GM18498 (cell line): Measurements from ENCODE around the gene SUGT1.
"Not testable (repeated sequence)": the region's sequence is repeated elsewhere in the genome, so short reads cannot be mapped to it uniquely, and the experiment has no call there.

ENCODE experiments used
- ATAC-seq: cut with Tn5 transposase; IDR thresholded peaks from one replicate; pipeline ENCODE4 v1.9.1; 2021; ENCODE audit warnings: mild to moderate bottlenecking, moderate library complexity; ENCODE audit not compliant: unreplicated experiment

SUGT1 gene

DNA sequence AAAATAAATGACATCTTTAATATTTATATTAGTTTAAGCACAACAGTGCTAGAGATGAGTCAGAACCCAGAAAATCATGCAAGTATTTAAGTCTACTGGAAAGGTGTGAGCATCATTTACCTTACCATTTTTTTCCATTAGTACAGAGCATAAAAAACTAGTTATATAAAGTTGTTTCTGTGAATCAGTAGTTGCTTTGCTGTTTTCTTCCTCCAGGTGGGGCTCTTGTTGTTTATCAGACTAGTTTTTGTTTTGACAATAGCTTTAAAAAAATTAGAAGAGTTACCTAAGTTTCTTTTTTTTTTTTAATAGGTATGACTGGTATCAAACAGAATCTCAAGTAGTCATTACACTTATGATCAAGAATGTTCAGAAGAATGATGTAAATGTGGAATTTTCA is 12.7 kb downstream of the SUGT1 start:
- no peak for ATAC-seq

DNA sequence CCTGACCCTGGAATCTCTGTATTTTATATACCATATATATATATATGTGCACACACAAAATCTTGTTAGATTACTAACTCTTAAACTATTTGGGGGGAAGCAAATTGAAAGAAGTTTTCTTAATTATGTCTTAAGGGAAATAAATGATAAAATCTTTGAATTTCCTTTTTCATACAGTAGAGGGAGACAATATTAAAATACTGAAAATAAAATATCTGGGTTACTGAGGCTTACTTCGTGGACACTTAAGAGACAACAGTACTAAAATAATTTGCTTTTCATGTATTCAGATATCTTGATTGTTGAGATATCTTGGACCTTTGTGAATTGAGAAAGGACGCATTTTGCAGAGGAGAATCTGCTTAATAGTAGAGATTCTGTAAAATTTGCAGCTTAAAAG is 17.0 kb downstream of the SUGT1 start:
- ATAC-seq, result no peak

DNA sequence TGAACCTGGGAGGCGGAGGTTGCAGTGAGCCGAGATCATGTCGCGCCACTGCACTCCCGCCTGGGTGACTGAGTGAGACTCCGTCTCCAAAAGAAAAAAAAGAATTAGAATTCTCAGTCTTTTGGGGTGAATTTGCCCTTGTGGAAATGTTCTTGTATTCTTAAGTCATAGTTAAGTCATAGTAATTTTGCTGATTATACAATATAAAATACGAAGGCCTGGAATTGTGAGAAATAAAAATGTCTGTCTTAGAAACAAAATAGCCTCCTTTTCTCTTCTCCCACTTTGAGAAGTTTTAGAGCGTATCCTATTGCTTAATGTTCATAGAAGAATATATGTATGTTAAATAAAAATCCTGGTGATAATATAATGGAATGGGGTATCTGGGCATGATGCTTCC is 18.1 kb downstream of the SUGT1 start:
- ATAC-seq, result no peak

DNA sequence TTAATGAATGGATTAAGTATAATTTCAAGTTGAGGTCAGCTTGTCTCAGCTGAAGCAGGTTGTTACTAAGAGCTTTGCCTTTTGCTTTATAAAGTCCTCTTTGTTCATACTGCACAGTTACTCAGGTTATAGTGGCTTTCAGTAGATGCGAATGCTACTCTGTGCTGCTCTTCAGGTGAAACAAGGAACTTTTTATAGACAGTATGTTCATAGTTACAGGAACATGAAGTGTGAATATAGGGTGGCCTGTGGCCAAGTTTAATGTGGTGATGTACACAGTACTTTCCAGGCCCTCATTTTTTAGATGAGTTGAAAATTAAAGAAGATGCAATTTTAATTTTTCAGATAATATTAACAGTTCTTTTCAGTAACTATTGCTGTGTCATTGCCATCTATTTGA is 20.8 kb downstream of the SUGT1 start:
- no peak for ATAC-seq

DNA sequence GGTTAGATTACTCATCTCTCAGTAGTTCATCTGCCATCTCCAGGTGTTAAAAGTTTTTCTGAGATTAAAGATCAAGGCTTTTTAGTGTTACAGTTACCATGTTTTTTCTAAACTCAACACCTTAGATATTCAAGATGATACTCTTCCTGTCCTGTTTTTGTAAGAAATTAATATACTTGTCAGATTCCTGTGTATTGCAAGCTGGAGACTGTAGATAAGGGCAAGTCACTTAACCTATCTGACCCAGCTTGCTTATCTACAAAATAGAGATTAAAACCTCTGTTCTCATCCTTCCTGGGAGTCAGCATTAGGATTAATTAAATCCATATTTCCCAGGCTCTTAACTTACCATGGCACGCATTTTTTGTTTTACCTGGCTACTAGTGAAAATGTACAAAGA is 25.2 kb downstream of the SUGT1 start:
- no peak for ATAC-seq

DNA sequence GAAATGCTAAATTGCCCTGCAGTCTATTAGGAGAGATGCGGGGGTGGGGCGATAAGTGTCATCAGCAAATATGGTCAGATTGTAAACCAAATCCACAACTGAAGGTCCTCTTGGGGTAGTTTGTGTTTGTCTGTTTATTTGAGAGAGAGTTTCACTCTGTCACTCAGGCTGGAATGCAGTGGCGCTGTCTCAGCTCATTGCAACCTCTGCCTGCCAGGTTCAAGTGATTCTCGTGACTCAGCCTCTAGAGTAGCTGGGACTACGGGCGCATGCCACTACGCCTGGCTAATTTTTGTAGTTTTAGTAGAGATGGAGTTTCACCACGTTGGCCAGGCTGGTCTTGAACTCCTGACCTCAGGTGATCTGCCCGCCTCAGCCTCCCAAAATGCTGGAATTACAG is 33.2 kb downstream of the SUGT1 start:
- ATAC-seq, result not testable (repeated sequence)

DNA sequence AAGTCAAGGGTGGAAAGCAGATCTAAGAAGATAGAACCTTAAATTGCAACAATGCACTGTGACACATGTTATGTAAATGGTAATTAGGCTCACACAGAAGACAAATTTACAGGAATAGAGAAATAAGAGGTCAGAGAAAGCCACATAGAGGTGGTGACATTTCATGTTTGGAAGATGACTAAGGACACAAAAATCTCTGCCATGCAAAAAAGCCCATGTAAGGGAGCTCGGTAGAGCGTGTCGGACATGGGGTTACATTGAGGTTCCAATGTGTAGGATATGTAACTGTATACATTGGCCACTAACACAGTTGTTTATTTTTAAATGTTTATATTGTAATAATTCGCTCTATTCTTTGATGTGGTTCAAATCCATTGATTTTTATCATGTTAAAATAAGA is 33.7 kb downstream of the SUGT1 start:
- no peak for ATAC-seq

DNA sequence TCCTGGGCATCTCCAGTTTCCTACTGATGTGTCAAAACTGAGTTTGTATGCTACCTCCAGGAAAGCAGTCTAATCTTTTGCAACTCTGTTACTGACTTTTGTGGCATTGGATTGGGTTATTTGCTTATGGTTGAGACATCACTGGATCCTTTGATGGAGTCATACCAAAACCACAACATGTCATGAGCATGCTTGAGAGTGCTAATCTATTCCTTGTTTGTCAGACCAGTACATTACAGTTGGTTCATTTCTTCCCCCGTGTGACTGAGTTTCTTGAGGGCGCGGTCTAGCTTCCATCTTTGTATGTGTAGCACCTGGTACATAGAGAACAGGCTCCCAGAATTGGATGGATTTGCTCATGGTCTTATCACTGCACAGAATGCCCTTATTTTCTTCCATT is 43.2 kb downstream of the SUGT1 start:
- ATAC-seq, result no peak

DNA sequence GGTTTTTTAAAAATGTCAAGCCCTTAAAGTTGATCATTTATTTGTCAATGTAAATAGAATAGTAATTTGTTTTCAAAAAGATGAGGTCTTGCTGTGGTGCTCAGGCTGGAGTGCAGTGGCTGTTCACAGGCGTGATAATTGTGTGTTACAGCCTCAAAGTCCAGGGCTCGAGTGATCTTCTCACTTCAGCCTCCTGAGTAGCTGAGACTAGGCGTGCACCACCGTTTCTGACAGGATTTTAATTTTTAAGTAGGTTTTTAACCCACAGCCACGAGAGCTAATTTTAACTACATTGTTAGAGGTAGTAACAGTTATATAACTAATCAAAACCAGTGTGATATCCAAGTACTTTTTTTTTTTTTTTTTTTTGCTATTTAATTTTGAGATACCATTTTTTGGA is 43.9 kb downstream of the SUGT1 start:
- ATAC-seq, result no peak

DNA sequence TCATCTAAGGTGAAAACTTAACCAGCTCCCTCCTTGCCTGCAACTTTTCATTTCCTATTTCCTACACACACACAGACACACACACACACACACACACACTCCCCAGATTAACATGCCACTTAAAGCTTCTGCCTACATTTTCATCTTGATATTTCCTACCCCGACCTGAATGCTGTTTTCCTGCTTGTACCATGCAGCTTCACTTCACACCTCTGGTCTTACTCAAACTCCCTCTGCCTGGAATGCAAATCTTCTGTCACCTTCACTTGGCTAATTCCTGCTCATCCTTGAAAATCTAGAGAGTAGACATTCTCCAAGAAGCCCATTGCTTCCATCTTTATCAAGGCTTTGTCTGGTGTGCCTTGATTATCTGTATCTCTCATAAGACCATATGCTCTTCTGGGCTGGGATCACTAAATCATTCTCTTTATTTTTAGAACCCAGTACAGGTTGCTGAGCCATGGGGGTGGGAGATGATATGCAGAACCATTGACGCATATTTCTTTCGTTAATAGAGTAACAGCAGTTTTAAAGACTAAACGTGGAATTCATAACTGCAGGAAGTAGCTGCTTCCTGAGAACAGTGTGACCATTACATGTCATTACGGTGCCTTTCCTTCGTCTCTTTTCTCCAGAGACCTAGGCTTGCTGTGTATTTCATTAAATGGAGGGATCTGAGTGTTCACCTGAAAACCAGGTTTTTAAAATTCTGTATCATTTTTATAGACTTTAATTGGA is 49.3 kb downstream of the SUGT1 start:
- no peak for ATAC-seq

DNA sequence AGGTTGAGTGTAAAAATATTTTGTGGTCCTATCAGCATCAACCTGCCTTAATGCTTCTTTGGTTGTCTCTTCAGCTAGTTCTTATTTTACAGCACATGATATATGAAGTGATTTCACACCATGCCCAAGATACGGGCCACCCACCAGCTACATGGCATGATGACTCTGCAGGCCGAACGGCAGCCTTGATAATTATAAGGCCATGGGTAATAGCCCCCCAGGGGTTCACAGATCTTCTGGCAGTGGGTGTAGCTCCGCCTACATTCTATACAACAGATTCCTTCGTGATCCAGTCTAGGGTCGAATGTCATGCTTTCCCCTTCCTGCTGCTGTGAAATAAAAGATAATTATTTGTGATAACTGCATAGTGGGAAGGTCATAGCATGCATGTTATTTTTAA is 50.8 kb downstream of the SUGT1 start:
- ATAC-seq, result no peak

DNA sequence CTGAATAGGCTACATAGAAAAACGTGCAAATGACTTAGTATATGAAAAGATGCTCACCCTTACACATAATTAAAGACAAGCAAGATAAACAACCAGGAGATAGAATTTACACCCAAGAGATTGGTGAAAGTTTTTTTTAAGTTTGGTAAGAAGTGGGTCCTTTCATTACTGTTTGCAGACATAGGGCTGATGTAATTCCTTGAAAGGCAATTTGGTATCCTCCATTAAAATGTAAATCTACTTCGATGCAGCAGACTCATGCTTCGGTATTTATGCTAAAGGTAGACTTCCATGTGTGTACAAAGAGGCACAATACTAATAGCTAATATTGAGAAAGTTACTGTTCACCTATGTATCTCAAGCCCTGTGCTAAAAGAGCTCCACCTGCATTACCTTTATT is 53.4 kb downstream of the SUGT1 start:
- ATAC-seq, result no peak

DNA sequence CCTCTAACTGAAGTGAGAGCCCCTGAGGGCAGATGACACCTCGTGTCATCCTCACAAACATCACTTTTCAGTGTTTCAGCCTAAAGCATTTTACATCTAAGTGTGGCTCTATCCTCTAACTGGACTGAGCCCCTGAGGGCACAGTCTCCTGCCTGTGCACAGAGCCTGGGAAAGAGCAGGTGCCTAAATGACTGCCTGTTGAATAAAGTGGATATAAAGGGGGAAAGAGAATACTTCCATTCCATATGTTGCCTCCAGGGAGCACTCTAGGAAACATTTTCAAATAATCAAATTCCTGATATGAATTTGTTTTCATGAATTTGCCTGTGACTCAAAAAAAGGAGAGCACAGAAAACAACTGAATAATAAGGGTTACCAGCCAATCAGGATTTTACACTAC is 54.7 kb downstream of the SUGT1 start:
- no peak for ATAC-seq

DNA sequence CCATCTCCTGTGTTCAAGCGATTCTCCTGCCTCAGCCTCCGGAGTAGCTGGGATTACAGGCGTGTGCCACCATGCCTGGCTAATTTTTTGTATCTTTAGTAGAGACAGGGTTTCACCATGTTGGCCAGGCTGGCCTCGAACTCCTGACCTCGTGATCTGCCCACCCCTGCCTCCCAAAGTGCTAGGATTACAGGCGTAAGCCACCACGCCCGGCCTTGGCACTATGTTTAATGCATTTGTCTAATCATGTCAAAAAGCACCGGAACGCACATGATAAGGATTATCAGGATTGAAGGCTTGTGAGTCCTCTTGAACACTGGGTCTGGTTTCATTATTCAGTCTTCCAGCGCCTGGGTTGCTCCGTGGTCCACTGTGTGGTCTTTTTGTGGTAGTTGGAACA is 55.6 kb downstream of the SUGT1 start:
- ATAC-seq, result not testable (repeated sequence)

DNA sequence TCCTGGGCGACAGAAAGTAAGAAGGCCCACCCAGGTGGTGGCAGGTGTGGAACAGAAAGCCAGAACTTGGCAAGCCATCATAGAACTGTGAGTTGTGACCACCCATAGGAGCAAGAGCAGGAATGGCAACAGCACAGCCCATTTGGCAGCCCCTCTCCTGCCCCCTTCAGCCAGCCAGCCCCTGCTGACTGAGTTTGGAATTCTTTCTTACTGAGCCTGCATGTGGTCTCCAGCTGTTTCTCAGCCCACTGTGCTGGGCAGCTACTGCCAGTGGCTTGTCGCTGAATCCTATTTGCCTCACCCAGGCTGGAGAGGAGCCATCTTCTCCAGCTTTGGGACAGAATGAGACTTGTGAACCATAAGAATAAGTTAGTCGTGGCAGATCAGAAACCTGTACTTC is 58.6 kb downstream of the SUGT1 start:
- ATAC-seq, result no peak

DNA sequence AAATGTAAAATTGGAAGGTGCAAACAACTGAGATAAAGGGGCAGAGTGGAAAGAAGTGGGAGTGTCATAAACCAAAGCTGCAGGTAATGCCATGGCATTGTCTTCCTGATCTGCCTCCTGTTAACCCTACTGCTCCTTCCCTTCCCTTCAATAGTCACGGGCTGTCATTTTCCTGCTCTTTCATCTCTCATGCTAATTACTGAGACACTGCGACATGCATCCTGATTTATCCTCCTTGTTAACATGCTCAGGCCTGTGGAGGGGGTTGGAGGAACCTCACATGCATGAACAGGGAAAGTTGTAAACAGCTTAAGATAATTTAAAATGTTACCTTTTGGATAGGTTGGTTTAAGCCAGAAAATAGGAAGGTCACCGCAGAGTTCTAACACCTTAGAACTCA is 59.7 kb downstream of the SUGT1 start:
- no peak for ATAC-seq

DNA sequence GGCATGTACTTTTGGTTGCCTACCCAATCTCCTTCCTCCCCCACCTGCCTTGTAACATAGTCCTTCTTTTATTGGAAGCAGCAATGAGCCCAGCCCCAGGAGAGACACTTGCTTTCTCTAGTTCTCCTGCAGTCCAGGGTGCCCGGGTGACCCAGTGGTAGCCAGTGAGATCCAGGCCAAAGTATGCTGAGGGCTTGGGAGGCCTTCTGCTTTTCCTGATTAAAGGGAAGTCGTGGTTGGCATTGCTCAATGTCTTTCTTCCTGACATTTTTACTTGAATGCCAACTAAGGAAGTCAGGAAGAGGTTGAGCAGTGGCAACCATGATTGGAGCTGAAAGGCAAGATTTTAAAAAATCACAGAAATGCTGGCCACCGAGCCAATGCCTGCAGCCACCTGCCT is 61.3 kb downstream of the SUGT1 start:
- ATAC-seq, result no peak

DNA sequence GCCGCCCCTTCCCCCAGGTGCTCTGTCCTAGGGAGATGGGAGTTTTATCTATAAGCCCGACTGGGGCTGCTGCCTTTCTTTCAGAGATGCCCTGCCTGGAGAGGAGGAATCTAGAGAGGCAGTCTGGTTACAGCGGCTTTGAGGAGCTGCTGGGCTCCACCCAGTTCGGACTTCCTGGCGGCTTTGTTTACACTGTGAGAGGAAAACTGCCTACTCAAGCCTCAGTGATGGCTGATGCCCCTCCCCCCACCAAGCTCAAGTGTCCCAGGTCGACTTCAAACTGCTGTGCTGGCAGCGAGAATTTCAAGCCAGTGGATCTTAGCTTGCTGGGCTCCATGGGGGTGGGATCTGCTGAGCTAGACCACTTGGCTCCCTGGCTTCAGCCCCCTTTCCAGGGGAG is 68.3 kb downstream of the SUGT1 start:
- not testable (repeated sequence) for ATAC-seq

DNA sequence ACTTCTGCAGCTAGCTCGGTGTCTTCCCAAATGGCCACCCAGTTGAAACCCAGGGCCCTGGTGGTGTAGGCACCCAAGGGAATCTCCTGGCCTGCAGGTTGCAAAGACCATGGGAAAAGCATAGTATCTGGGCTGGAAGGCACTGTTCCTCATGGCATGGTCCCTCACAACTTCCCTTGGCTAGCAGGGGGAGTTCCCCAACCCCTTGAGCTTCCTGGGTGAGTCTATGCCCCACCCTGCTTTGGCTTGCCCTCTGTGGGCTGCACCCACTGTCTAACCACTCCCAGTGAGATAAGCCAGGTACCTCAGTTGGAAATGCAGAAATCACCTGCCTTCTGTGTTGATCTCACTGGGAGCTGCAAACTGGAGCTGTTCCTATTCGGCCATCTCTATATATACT is 68.7 kb downstream of the SUGT1 start:
- not testable (repeated sequence) for ATAC-seq

DNA sequence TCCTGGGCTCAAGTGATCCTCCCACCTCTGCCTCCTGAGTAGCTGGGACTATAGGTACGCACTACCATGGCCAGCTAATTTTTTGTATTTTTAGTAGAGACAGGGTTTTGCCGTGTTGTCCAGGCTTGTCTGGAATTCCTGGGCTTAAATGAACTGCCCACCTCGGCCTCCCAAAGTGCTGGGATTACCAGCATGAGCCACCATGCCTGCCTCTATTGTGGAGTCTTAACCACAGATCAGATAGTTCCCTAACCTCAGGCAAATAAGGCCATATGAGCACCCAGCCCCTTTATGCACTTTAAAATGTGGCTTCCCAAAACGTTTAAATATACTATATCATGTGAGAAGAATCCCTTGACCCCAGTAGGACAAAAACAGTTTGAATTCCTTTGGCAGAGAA is 70.5 kb downstream of the SUGT1 start:
- no peak for ATAC-seq

DNA sequence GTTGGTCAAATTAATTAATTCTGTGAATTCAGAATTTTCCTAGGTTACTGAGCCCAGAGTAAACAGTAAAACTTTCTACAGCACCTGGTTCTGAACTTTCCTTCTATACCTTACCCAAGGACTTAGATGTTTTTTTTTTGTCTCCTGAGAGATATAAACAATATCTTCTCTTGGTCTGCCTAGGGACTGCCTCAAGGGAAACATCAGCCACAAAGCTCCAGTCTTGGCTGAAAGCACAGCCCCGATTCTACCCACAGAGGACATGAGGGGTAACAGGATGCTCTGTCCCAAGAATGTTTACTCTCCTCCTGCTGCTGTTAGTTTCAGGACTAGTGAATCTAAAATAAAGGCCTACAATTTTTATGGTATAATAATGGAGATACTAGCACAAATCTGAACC is 72.7 kb downstream of the SUGT1 start:
- ATAC-seq, result no peak

DNA sequence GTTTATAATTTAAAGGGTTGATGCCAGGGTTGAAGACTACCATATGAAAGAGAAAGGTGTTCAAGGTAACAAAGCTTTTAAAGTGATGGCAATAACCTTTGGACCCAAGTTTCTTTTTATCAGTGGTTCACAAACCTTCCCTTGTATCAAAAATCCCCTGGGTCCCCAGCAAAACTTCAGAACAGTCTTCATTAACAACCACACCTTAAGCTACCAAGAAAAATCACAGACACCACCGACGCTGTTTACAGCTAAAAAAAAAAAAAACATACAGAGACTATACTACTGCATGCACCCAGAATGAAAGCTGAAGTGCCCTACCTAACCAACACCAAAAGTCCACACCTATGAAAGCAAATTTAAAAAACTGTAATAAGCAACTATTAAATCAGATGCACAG is 73.6 kb downstream of the SUGT1 start:
- no peak for ATAC-seq

DNA sequence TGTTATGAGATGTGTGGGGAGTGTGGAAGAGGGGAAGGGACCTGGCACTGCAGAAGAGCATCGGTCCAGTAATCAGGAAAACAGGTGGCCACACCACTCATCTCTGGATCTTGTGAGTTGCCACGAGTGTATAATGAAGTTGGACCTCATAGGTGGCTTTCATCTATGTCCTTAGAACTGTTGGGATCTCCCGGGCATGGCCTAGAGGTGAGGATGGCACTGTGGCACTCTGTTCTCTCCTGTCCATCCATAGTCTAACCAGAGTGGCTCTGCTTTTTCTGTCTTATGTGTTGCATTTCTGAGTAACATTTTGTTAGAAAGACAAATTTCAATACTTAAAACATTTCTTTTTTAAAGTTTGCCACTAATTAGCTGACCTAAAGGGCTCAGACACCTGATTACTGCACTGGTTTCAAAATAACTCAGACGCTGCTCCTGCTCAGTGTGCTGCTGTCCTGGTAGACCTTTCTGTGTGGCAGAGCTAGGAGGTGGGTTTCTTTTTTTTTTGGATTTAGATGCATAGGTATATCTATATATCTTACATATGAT is 81.5 kb downstream of the SUGT1 start:
- ATAC-seq, result no peak
